T-helper 1 cell treated with Interleukin-12 subunit alpha and Interleukin-12 subunit beta and Interleukin-4 antibody, amounts not matched to agents 30 μg/mL and 1 μg/mL, for 36 hours (primary cell): ENCODE data around the gene EIF2AK2.

Source experiments
- H3K27ac Mint-ChIP-seq: one replicate; pipeline ENCODE4 v1.8.0; 2021; ENCODE audit warnings: mild to moderate bottlenecking, mixed read lengths
- H3K27me3 Mint-ChIP-seq: one replicate; pipeline ENCODE4 v1.8.0; 2021; ENCODE audit warnings: low read depth, mixed read lengths
- H3K36me3 Mint-ChIP-seq: one replicate; pipeline ENCODE4 v1.8.0; 2021; ENCODE audit warnings: low read depth, mixed read lengths
- H3K4me1 Mint-ChIP-seq: one replicate; pipeline ENCODE4 v1.8.0; 2021; ENCODE audit warnings: low read depth, mixed read lengths
- H3K4me3 Mint-ChIP-seq: one replicate; pipeline ENCODE4 v1.8.0; 2021; ENCODE audit warnings: mild to moderate bottlenecking, moderate library complexity, mixed read lengths
- H3K9me3 Mint-ChIP-seq: one replicate; pipeline ENCODE4 v1.8.0; 2021; ENCODE audit warnings: mixed read lengths

The EIF2AK2 gene

DNA sequence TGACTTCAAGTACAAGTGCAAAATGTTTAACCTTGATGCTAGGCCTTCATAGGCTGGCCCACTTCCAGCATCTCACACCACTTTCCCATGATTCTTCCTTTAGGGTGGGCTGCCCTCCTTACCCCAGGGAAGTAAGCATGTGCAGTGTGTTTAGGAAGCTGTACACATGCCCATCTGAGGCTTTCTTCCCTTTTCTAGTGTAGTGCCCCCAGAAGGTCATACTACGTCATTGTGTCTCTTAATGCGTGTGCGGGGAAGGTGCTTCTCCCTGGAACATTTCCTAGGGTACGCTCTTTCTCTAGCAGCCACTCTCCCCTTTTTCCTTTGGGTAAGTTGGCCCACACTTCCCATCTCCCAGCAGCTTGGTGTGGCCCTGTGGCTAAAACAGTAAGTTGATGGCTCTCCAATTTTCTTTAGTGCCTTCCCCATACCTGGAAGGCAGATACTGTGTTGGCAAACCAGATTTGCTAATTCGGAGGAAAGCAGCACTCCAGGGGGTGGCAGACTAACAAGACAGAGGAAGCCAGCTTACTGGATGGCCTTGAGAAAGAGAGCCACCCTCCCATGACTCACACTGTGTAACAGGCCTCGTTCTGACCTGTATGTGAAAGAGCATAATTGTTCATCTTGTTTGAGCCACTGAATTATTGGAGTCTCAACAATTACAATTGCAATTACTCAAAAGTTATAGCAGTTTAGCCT lies 32.8 kb upstream of the EIF2AK2 start:
- no peak overlapping the region for H3K4me3 Mint-ChIP-seq
- H3K27me3 Mint-ChIP-seq: peaks cover 28% of the 10 kb centered on the region
- no peaks in the 10 kb centered on the region for H3K9me3 Mint-ChIP-seq
- peaks cover 1% of the 10 kb centered on the region for H3K36me3 Mint-ChIP-seq
- no peak overlapping the region for H3K27ac Mint-ChIP-seq
- H3K4me1 Mint-ChIP-seq: peaks cover 6% of the 10 kb centered on the region

DNA sequence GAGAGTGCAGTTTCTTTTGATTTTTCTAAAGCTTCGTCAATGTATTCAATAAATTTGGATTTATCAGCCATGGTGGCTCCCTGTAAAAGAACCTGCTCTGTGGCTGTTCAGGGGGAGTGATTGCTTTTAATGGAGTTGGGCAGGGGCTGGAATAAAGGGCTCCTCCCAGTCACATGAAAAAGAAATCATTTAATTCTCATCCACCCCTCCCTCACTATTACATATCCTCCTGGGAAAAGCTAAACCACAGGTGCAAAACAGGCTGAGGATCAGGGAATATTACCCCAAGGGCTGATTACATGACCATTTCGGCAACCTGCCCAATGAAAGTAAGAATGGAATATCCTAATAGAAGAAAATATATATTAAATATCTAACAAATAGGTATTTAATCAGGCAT lies 31.8 kb upstream of the EIF2AK2 start, which contains the start of gene SULT6B1:
SULT6B1 (minus strand) TSS at position 101 of the 400 bp plus-strand sequence; CDS start at position 71, 30 bp downstream.
- Mint-ChIP-seq H3K9me3 (no peaks in the 10 kb centered on the region), H3K4me3 (no peak within 1 kb of the TSS), H3K4me1 (peaks cover 6% of the 10 kb centered on the region), H3K27me3 (peaks cover 37% of the 10 kb centered on the region), H3K36me3 (peaks cover 1% of the 10 kb centered on the region), H3K27ac (no peak within 1 kb of the TSS)

DNA sequence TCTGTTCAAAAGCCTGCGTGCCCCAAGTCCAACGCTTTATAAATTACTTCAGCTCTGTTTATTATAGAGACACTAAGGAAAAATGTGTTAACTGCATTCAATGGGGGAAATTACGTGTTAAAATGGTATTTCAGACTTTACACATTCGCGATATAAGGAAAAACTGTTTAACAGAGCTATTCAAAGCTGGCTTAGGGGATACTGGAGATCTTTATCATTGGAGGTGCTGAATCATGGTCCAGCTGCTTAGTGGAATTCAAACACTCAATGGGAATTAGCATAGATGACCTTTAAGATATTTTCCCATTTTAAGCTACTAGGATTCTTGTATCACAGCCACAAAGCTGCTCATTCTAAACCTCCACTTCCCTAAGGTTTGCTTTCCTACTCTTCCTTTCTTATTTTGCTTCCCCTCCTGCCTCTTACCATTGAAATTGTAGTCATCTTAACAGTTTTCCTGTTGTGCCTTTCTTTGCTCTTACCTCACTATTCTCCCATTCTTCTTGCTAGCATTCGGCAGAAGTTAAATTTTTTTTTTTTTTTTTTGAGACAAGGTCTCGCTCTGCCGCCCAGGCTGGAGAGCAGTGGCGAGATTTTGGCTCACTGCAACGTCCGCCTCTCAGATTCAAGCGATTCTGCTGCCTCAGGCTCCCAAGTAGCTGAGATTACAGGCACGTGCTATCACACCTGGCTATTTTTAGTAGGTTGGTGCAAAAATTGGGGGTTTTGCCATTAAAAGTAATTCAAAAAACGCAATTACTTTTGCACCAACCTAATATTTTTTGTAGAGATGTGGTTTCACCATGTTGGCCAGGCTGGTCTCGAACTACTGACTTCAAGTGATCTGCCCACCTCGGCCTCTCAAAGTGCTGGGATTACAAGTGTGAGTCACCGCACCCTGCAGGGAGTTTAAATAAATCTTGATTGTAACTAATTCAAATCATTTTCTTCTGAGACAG lies 25.2 kb upstream of the EIF2AK2 start:
- Mint-ChIP-seq H3K4me3 (no peak overlapping the region), H3K27ac (no peak overlapping the region), H3K4me1 (no peaks in the 10 kb centered on the region), H3K27me3 (peaks cover 70% of the 10 kb centered on the region), H3K36me3 (no peaks in the 10 kb centered on the region), H3K9me3 (no peaks in the 10 kb centered on the region)

DNA sequence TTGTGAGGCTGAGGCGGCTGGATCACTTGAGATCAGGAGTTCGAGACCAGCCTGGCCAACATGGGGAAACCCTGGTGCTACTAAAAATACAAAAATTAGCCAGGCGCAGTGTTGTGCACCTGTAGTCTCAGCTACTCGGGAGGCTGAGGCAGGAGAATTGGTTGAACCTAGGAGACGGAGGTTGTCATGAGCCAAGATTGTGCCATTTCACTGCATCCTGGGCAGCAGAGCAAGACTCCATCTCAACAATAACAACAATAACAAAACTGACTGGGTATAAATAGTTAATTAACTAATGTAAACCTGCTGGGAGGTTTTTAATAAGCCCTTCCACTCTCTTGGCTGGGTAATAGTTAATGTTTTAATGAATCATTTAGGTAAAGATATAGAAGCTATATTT lies 23.9 kb upstream of the EIF2AK2 start:
- no peaks in the 10 kb centered on the region for H3K9me3 Mint-ChIP-seq
- no peak overlapping the region for H3K27ac Mint-ChIP-seq
- H3K27me3 Mint-ChIP-seq: peaks cover 65% of the 10 kb centered on the region
- H3K36me3 Mint-ChIP-seq: no peaks in the 10 kb centered on the region
- H3K4me3 Mint-ChIP-seq: no peak overlapping the region
- no peaks in the 10 kb centered on the region for H3K4me1 Mint-ChIP-seq

DNA sequence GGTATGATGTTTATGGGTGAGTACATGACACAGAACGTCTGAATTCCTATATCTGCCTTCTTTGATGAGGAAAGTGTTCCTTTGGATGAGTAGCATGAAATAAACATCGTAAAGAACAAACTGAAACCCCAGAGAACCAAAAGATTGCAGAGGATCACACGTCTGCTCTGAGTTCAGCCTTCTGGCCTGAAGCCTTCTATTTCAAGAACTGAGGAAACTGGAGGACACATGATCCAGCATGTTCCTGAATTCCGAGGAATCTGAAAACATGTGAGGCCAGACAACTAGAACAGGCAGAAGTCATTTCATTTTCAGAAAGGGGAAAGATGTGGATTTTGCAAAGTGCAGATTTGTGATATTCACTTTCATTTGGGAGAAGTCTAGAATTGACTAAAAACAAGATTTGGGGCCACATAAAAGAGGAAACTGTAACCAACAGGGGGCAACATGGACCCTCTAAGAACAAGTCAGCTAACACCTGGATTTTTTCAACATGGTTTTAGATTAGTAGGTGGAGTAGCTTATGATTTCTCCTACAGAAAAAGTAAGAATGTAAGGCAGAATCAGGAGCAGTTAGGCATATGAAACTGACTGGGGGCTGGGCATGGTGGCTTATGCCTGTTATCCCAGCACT lies 23.3 kb upstream of the EIF2AK2 start:
- Mint-ChIP-seq H3K4me1 (no peaks in the 10 kb centered on the region), H3K36me3 (no peaks in the 10 kb centered on the region), H3K4me3 (no peak overlapping the region), H3K27me3 (peaks cover 65% of the 10 kb centered on the region), H3K27ac (no peak overlapping the region), H3K9me3 (no peaks in the 10 kb centered on the region)

DNA sequence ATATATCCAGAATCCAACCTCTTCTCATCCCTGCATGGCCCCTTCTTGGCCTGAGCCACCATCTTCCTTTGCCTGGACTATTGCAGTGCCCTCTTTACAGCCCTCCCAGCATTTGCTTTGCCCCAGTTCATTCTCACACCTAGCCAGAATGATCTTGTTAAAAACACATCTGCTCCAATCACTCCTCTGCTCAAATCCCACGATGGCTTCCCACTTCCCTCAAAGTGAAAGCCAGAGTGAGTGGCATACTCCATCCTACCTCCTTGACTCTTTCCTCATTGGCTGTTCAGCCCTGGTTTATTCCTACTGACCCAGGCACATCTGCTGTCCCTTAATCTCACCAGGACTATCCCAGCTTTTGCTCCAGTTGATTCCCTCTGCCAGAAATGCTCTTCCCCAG lies 17.0 kb upstream of the EIF2AK2 start:
- no peaks in the 10 kb centered on the region for H3K9me3 Mint-ChIP-seq
- H3K27ac Mint-ChIP-seq: no peak overlapping the region
- no peaks in the 10 kb centered on the region for H3K4me1 Mint-ChIP-seq
- H3K27me3 Mint-ChIP-seq: peaks cover 15% of the 10 kb centered on the region
- H3K4me3 Mint-ChIP-seq: no peak overlapping the region
- no peaks in the 10 kb centered on the region for H3K36me3 Mint-ChIP-seq

DNA sequence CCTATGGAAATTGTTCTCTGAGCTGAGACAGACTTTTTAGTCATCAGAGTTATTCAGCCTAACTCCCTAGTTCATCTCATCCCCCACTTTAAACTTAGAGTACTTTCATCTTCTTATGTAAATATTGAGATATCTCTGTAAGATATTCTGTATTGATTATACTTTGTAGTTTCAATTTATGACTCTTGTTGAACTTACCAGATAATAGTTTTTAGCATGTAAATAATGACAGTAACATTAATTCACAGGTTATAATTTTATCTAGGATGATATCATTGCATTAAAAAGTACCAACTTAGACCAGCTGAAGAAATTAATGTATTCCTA lies 14.8 kb upstream of the EIF2AK2 start:
- no peak overlapping the region for H3K27ac Mint-ChIP-seq
- H3K36me3 Mint-ChIP-seq: no peaks in the 10 kb centered on the region
- no peak overlapping the region for H3K4me3 Mint-ChIP-seq
- peaks cover 6% of the 10 kb centered on the region for H3K27me3 Mint-ChIP-seq
- H3K4me1 Mint-ChIP-seq: no peaks in the 10 kb centered on the region
- H3K9me3 Mint-ChIP-seq: no peaks in the 10 kb centered on the region

DNA sequence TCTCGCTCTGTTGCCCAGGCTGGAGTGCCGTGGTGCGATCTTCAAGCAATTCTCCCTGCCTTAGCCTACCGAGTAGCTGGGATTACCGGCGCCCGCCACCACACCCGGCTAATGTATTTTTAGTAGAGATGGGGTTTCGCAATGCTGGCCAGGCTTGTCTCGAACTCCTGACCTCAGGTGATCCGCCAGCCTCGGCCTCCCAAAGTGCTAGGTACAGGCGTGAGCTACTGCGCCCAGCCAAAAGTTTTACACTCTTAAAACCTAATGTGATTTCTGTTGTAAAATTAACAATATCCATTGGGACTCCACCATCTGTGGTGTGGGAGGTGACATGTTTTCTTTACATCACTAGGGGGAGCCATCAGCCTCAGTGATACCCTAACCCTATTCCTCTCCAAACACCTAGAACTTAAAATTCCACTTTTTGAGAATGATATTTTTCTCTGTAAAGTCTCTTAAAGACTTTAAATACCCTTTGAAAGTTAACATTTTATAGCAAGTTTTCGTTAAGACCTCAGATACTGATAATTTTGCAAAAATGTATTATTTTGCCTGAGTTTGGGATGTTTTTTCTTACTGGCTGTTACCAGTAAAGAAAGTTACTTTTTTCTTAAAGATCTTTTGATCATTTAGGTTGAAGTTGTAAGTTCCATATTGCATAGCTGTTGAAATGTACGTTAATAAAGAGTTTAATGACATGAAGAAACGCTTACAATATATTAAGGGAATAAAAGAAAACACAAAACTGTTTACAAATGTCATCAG lies 11.6 kb upstream of the EIF2AK2 start:
- peaks cover 16% of the 10 kb centered on the region for H3K9me3 Mint-ChIP-seq
- H3K27ac Mint-ChIP-seq: no peak overlapping the region

DNA sequence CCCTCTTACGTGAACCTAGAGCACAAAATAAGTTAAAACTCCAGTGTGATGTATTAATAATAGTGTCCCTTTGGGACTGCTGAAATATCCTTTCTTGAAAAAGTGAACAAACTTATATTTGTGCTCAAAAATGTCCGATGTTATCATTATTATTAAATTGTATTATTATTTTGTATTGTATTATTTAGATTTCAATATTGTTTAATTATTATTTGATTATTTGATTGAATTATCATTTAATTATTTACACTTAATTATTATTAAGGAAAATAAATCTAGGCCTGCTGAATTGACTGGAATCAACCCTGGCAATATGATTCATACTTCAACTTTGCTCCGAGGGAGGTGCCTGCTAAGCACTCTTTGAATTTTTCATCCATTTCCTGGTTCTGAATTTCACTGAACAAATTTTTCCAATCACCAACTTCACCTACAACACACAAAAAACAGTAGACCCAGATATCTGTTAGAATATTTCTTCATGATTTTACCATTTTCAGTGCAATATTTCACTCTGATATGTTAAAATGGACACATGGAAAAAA lies 10.9 kb upstream of the EIF2AK2 start:
- peaks cover 4% of the 10 kb centered on the region for H3K36me3 Mint-ChIP-seq
- no peak overlapping the region for H3K4me3 Mint-ChIP-seq
- H3K27ac Mint-ChIP-seq: no peak overlapping the region
- no peaks in the 10 kb centered on the region for H3K4me1 Mint-ChIP-seq
- H3K9me3 Mint-ChIP-seq: peaks cover 16% of the 10 kb centered on the region
- peaks cover 15% of the 10 kb centered on the region for H3K27me3 Mint-ChIP-seq

More for the DNA sequence above, 11.6 kb upstream of the EIF2AK2 start:
- Mint-ChIP-seq H3K27me3 (peaks cover 15% of the 10 kb centered on the region), H3K4me3 (no peak overlapping the region), H3K4me1 (no peaks in the 10 kb centered on the region), H3K36me3 (peaks cover 4% of the 10 kb centered on the region)

DNA sequence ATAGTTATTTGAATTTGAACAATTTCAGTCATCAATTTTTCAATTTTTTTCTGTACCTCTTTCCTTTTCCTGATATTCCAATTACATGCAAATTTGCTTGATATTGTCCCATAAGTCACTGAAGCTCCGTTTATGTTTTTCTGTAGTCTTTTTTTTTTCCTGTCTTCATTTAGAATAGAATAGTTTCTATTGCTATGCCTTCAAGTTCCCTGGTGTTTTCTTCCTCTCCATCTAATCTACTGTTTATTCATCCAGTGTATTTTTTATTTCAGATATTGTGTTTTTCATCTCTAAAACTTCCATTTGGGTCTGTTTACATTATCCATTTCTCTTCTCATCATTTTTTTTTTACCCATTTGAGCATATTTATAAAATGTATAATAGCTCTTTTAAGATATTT lies 8.0 kb upstream of the EIF2AK2 start:
- Mint-ChIP-seq H3K4me1 (no peaks in the 10 kb centered on the region), H3K4me3 (no peak overlapping the region), H3K9me3 (peaks cover 16% of the 10 kb centered on the region), H3K36me3 (peaks cover 4% of the 10 kb centered on the region), H3K27me3 (peaks cover 15% of the 10 kb centered on the region), H3K27ac (no peak overlapping the region)

DNA sequence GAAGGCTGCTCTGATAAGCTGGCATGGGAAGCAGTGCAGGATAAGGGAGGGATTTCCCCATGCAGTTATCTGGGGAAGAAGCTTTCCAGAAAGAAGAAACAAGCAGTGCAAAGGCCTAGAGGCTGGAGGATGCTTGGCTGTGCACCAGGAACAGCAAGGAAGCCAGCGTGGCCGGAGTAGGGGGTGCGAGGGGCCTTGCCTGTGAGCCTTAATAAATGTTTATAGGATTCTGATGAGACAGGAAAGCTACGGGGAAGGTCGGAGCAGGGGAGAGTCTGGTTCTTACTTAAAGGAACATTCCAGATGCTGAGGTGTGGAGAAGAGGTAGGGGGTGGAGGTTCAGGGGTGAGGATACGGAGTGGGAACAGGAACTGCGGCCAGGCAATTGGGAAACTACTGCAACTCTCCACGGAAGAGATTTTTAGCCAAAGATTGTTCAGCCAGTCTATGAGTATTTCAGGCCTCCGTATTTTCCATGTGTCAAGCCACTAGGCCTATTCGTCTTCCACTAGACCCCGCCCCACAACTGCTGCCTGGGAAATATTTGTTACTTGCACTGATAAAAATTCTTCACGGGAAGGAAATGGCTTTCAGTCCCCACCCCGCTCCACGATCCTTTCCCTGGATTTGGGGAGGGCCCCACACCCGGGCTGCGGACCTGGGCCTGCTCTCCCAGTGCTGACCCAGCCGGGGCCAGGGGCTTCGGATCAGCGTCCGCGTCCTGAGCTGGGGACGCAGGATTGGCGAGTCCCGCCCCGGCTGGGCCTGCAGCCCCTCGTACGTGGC lies 516 bp downstream of the EIF2AK2 start:
- H3K27me3 Mint-ChIP-seq: no peaks in the 10 kb centered on the region
- H3K27ac Mint-ChIP-seq: peak overlapping the region; percentile 92
- peaks cover 42% of the 10 kb centered on the region for H3K4me1 Mint-ChIP-seq
- H3K36me3 Mint-ChIP-seq: peaks cover 35% of the 10 kb centered on the region
- H3K4me3 Mint-ChIP-seq: peak overlapping the region; percentile 98
- H3K9me3 Mint-ChIP-seq: no peaks in the 10 kb centered on the region

DNA sequence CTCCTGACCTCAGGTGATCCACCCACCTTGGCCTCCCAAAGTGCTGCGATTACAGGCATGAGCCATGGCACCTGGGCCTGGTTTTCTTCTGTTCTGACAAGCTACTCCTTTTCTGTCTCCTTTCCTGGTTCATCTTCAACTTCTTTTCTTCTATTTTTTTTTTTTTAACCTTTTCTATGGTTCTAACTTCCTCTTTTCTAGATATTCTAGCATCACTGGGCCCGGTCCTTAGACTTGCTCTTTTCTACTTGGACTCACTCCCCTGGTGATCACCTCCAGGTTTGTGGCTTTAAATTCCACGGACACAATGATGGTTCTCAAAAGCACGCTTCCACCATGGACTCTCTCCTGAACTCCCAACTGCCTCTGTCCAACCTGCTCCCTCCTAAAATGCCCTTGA lies 2.0 kb downstream of the EIF2AK2 start:
- peaks cover 36% of the 10 kb centered on the region for H3K36me3 Mint-ChIP-seq
- peak overlapping the region; percentile 98 for H3K4me3 Mint-ChIP-seq
- no peaks in the 10 kb centered on the region for H3K9me3 Mint-ChIP-seq
- H3K4me1 Mint-ChIP-seq: peaks cover 51% of the 10 kb centered on the region
- H3K27ac Mint-ChIP-seq: peak overlapping the region; percentile 92
- no peaks in the 10 kb centered on the region for H3K27me3 Mint-ChIP-seq

DNA sequence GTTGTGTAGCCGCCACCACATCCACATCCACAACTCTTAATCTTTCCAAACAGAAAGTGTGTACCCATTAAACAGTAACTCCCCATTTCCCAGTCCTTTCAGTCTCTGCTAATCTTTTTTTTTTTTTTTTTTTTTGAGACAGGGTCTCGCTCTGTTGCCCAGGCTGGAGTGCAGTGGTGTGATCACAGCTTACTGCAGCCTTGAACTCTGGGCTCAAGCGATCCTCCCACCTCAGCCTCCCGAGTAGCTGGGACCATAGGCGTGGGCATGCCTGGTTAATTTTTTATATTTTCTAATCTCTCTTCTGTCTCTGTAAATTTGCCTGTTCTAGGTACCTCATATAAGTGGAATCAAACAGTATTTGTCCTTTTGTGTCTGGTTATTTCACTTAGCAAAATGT lies 3.6 kb downstream of the EIF2AK2 start:
- H3K4me1 Mint-ChIP-seq: peaks cover 59% of the 10 kb centered on the region
- no peak overlapping the region for H3K27ac Mint-ChIP-seq
- H3K36me3 Mint-ChIP-seq: peaks cover 46% of the 10 kb centered on the region
- H3K27me3 Mint-ChIP-seq: no peaks in the 10 kb centered on the region
- H3K9me3 Mint-ChIP-seq: no peaks in the 10 kb centered on the region
- H3K4me3 Mint-ChIP-seq: no peak overlapping the region
